GM21737 (cell line): ENCODE results near the gene PLPP2.

ENCODE experiments used
- ATAC-seq: cut with Tn5 transposase; IDR thresholded peaks from one replicate; pipeline ENCODE4 v1.9.1; 2021; ENCODE audit warnings: mild to moderate bottlenecking, moderate library complexity; ENCODE audit not compliant: unreplicated experiment

Gene PLPP2

GRCh38 chr19:317710-318508 is 26.7 kb upstream of the PLPP2 start:
- ATAC-seq: no peak

- ATAC-seq: no peak
These were observed 24.6 kb upstream of the PLPP2 start for GRCh38 chr19:315811-316210.

DNA sequence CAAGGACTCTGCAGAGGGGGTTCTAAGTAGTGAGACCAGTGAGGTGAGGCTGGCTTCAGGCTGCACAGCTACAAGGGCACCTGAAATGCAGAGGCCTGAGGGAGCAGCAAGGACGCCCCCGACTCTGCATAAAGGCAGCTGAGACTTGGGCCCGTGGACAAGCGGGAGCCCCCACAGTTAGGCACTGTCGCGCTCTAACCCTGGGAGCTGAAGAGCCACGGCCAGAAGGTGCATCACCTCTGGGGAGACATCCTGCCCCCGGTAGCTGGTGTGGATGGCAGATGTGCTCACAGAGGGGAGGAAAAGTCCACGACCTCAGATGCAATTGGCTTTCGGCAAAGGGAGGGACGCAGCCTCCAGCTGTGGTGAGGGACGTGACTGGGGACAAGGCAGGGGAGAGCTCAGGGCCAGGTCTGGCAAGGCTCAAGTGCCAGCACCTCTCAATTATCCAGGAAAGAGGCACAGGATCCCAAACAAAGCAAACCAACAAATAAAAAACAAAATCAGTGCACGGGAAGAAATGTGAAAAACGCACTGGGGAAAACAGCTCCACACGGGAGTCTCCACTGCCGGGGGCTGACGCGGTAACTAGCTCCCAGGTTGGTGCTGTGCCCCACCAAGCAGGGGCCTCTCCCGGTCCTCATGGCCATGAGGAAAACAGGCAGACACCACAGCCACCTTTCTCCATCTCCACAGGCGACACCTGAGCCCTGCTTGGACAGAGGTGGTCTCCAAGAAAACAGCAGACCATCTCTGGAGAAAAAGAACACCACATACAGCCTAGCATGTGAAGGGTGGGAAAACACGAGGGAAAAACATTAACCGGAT is 23.0 kb upstream of the PLPP2 start:
- no peak for ATAC-seq

- no peak for ATAC-seq
These were observed 22.2 kb upstream of the PLPP2 start for GRCh38 chr19:313169-313987.

DNA sequence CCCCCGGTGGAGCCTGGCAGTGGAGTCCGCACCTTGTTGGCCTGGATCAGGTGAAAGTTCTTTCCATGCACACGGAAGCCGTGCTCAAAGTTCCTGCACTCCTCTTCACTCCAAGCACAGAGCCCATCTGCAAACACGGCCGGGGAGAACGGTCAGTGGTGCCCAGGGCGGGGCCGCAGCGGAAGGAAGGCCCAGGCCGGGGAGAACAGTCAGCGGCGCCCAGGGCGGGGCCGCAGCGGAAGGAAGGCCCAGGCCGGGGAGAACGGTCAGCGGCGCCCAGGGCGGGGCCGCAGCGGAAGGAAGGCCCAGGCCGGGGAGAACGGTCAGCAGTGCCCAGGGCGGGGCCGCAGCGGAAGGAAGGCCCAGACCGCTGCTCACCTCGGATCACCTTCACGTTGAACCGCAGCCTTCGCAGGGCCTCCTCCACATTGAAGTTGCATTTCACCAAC is 20.6 kb upstream of the PLPP2 start:
- ATAC-seq: no peak

- ATAC-seq: no peak
These were observed 19.7 kb upstream of the PLPP2 start for GRCh38 chr19:310781-311496.

DNA sequence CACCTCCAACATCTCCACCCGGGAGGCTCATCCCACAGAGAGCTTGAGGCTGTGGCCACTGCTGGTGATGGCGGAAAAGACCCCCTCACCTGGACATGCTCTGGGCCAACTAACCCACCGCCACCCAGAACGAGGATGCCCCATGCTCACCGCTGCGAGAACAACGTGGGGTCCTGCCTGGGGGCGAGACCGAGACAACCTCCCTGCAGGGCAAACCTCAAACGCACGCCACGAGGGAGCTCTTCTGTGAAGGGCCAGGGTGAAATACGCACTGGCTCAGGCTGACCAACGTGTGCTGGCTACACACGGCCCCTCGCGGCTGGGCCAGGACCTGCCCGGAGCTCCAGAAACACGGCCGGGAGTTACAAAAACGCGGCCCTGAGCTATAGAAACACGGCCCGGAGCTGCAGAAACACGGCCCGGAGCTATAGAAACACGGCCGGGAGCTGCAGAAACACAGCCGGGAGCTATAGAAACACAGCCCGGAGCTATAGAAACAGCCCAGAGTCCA is 19.0 kb upstream of the PLPP2 start:
- no peak for ATAC-seq

DNA sequence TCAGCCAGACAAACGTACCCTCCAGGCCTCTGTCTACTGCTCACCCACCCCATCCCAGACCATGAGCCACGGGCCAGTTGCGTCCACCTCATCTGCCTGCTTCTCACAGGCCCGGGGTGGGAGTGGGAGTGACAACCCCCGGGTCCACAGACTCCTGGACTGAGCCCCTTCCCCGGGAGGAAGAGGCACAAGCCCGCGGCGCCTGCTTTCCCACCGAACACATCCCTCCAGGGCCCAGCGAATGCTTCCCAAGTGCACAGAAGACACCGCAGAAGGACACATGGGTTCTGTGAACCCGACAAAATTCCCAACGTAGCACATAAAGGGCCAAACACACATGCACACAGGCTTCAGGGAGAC is 18.0 kb upstream of the PLPP2 start:
- ATAC-seq: no peak

DNA sequence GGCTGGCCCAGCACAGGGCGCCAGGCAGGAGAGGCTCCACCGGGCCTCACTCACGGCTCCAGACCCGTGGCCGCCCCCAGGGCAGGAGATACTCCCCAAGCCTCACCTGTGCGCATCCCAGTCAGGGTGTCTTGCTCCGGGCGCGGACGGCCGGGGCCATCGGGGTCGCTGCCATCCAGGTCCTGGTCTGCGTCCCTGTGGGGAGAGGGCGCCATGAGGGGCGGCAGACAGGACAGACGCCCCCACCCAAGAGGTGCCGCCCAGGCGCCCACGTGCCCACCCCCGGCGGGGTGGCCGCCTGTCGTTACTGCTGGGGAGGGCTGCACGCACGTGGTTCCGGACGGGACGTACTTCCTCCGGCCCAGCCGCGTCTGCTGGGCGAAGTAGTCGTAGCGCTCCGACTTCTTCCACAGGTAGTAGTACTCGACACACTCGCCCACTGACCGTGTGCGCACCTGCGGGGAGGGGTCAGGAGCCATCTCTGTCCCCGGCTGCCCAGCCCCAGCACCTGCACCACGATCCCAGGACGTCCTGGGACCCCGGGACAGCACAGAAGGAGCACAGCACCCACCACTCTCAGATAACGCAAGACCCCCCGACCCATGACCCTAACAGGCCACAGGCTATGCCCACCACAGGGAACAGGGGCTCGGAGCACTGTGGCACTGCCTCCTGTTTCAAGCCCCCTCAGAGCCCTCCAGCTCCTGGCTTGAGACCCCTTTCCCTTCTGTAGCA is 17.4 kb upstream of the PLPP2 start:
- no peak for ATAC-seq

DNA sequence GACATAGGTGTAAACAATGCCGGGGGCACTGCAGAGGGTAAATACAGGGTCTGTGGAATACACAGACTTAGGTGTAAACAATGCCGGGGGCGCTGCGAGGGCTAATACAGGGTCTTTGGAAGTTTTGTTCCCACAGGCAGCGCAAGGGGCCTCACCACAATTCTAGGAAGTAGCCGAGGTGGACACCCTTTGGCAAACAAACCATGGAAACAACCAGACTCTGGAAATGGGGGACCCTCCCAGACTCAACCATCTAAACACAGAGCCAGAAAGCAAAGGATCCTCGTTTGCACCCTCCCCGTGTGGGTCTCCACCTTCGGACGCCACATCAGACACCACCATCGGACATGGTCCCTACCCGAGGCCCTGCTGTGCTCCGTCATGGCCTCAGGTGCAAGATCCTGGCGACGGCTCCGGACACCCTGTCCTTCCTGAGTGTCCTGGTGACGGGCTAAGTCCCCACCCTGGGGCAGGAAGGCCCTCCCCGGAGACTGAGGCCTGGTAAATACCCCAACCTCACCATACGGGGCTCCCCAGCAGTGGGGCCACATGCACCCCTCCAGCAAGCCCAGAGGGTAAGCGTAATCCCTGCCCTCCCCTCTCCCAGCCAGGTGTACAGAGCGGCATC is 16.7 kb upstream of the PLPP2 start:
- no peak for ATAC-seq

GRCh38 chr19:307111-307531 is 15.9 kb upstream of the PLPP2 start:
- ATAC-seq: no peak

GRCh38 chr19:306151-306900 is 15.1 kb upstream of the PLPP2 start:
- ATAC-seq: no peak

DNA sequence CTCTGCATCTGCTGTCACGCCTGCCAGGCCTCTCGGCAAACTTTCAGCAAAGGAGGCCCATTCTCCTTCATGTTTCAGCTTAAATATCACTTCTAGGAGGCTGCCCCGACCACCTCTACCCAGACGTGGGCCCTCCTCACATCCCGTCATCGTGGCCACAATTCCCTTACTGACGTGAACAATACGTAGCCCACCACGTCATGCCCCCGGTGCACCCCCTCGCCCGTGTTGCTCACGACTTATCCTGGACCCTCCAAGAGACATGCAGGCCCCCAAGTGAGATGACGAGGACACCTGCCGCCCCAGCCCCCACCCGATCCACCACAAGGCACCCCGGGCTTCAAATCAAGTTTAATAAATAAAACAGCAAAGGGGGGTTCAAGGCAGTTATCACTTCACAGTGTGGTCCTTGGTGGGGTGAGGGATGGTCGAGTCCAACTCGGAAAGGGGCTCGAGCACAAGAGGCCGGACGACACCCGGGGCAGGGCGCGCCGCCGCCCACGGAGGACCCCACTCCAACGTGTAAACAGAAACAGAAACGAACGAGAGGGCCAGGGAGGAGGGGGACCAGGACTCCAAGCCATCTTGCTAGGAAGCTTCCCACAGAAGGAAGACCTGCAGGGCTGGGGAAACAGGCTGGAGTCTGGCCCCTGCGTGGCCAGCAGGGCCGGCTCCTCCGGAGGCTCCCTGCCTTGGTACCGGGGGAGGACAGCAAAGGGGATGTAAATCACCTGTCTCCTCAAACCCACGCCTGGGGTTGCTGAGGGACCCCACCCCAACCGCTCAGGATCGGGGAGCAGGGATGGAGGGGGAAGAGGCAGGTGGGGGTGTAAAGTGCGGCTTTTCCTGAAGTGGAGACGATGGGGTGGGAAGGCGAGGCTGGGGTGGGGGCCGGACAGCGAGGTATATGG is 14.3 kb upstream of the PLPP2 start:
- ATAC-seq: no peak

DNA sequence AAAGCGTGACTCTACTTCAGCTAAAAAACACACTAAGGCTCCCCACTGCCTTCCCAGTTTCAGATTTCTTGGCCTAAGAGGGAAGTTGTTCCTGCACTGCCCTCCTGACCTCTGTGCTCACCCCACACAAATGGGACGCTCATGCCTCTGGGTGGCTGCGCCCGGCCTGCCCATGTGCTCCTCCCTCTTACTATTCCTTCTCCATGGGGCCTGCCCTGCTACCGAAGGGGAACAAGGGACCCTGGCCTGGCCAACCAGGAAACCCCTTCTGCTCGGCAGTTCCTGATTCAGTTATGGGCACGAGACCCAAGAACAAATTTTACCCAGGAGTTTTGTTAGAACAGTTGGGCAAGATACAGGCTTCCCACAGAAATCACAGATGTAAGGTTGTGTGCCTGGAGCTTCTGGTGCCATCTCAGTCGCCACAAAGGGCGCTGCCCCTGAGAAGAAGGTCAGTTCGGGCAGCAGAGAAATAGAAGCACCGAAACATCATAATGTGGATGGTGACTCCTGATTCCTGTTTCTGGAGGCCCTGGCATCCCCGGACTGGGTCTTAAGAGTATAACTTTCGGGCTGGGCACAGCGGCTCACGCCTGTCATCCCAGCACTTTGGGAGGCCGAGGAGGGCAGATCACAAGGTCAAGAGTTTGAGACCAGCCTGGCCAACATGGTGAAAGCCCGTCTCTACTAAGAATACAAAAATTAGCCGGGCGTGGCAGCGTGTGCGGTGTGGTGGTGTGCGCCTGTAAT is 5.4 kb upstream of the PLPP2 start:
- no peak for ATAC-seq

- ATAC-seq: no peak
These were observed 4.6 kb upstream of the PLPP2 start for GRCh38 chr19:295687-296370.

DNA sequence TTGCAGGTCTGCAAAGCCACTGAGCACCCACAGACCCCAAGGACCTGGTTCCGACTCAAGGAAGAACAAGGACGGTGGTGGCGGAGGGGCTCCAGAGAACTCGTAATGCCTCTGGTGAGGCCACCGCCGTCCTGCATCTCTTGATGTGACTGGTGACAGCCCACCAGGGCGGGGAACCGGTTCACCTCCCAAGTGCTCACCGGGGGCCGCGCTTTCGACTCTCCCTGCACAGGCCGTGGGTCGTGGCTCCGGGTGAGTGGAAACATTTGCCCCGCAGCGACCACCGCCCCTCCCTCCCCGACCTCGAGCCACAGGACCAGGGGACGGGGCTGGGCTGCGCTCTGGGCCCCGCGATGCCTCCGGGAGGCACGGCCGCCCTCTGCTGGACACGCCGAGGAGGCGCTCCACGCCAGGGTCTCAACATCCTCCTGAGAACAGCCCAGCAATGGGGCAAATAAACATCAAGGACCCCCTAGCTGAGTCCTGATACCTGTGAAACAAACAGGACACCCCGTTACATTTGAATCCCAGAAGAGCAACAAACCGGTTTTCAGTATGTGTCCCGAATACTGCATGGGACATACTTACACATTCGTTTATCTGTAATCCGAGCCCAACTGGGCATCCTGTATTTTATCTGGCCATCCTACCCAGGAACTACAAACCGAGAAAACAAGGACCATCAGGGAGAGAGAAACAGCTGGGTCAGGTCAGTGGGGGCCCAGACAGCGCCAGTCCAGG is 3.9 kb upstream of the PLPP2 start:
- no peak for ATAC-seq
